SK-N-SH treated with all-trans-retinoic acid at 6 μM for 48 hours (cell line): ENCODE results near the gene EGLN1.

ENCODE experiments used
- ARNTL ChIP-seq: fragments of 450-650 bp; formaldehyde crosslinking; IDR thresholded peaks from 2 replicates; pipeline ENCODE4 v1.5.0; 2020; ENCODE audit warnings: low read depth, mild to moderate bottlenecking, moderate library complexity, borderline replicate concordance
- BACH2 ChIP-seq: fragments of 250-450 bp; sonication (Bioruptor Pico); IDR thresholded peaks from 2 replicates; pipeline ENCODE4 v1.9.0; 2021; ENCODE audit warnings: mild to moderate bottlenecking, borderline replicate concordance
- OSR1 ChIP-seq: fragments of 250-450 bp; sonication (Bioruptor Pico); IDR thresholded peaks from 2 replicates; pipeline ENCODE4 v1.8.0; 2022; ENCODE audit warnings: moderate library complexity, mild to moderate bottlenecking, inconsistent platforms
- PPARA ChIP-seq: fragments of 250-450 bp; sonication (Bioruptor Pico); IDR thresholded peaks from 2 replicates; pipeline ENCODE4 v1.5.0; 2020; ENCODE audit warnings: mild to moderate bottlenecking, borderline replicate concordance
- SNAI2 ChIP-seq: fragments of 250-450 bp; sonication (Bioruptor Pico); IDR thresholded peaks from 2 replicates; pipeline ENCODE4 v1.5.0; 2020; ENCODE audit warnings: mild to moderate bottlenecking, moderate library complexity
- TOX ChIP-seq: fragments of 250-450 bp; sonication (Bioruptor Pico); IDR thresholded peaks from 2 replicates; pipeline ENCODE4 v1.8.0; 2021; ENCODE audit warnings: mild to moderate bottlenecking, moderate library complexity, borderline replicate concordance
- ZFP30 ChIP-seq: fragments of 450-650 bp; formaldehyde crosslinking; IDR thresholded peaks from 2 replicates; pipeline ENCODE4 v1.5.0; 2022; ENCODE audit warnings: mild to moderate bottlenecking, moderate library complexity
- ZNF565 ChIP-seq: fragments of 450-650 bp; formaldehyde crosslinking; conservative IDR thresholded peaks from 2 replicates; pipeline ENCODE4 v1.5.0; 2020; ENCODE audit warnings: low read depth, mild to moderate bottlenecking, moderate library complexity
- TF ChIP-seq, protein P1 (sequence below): fragments of 250-450 bp; sonication (Bioruptor Pico); IDR thresholded peaks from 2 replicates; pipeline ENCODE4 v1.5.0; 2020; ENCODE audit warnings: mild to moderate bottlenecking, moderate library complexity
- TF ChIP-seq, protein P2 (sequence below): fragments of 250-450 bp; sonication (Bioruptor Pico); IDR thresholded peaks from 2 replicates; pipeline ENCODE4 v1.8.0; 2021; ENCODE audit warnings: low read depth, mild to moderate bottlenecking, moderate library complexity, borderline replicate concordance
- TF ChIP-seq, protein P3 (sequence below): fragments of 250-450 bp; sonication (Bioruptor Pico); IDR thresholded peaks from 2 replicates; pipeline ENCODE4 v1.5.1; 2020; ENCODE audit warnings: low read depth, mild to moderate bottlenecking, moderate library complexity
- TF ChIP-seq, protein P4 (sequence below): fragments of 250-450 bp; sonication (Bioruptor Pico); IDR thresholded peaks from 2 replicates; pipeline ENCODE4 v1.8.0; 2020; ENCODE audit warnings: mild to moderate bottlenecking, moderate library complexity, borderline replicate concordance
- TF ChIP-seq, protein P5 (sequence below): fragments of 250-450 bp; sonication (Bioruptor Pico); IDR thresholded peaks from 2 replicates; pipeline ENCODE4 v1.5.1; 2021; ENCODE audit warnings: mild to moderate bottlenecking, moderate library complexity

DNA sequence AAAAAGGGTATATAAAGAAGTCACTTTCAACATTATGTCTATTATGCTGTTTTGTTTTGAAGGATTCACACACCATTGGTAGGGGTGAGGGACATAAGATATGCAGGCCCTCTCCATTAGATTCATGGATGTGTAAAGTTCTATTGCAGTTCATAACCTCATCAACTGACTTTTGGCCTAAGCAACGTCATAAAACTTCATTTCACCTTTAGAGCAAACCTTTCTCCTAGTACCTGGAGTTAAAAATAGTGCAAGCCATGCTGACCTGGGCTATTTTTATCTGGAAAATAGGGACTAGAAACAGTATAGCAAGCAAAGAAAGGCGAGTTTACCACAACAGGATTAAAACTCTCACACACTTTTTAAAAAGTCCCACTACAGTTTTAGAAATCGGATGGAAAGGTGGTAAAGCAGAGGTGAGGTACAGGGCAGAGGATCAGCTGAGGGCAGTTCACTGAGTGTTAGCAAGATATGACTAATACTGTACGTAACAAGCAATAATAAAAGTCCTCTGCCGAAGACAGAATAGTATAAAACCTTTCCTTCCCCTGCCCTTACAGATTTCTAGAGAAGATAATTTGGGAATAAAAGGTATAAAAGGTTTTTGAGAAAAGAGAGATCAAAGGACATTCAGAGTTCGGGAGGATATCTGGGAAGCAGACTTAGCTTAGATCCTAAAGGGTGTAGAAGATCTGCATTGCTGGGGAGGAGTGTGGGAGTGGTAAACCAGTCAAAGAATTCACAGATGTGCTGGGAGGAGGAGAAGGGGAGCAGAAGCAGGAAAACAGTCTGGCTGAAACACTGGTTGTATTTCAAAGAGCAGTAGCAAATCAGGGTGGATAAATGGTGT lies 14.3 kb downstream of the EGLN1 start:
- TF ChIP-seq, protein P1, sequence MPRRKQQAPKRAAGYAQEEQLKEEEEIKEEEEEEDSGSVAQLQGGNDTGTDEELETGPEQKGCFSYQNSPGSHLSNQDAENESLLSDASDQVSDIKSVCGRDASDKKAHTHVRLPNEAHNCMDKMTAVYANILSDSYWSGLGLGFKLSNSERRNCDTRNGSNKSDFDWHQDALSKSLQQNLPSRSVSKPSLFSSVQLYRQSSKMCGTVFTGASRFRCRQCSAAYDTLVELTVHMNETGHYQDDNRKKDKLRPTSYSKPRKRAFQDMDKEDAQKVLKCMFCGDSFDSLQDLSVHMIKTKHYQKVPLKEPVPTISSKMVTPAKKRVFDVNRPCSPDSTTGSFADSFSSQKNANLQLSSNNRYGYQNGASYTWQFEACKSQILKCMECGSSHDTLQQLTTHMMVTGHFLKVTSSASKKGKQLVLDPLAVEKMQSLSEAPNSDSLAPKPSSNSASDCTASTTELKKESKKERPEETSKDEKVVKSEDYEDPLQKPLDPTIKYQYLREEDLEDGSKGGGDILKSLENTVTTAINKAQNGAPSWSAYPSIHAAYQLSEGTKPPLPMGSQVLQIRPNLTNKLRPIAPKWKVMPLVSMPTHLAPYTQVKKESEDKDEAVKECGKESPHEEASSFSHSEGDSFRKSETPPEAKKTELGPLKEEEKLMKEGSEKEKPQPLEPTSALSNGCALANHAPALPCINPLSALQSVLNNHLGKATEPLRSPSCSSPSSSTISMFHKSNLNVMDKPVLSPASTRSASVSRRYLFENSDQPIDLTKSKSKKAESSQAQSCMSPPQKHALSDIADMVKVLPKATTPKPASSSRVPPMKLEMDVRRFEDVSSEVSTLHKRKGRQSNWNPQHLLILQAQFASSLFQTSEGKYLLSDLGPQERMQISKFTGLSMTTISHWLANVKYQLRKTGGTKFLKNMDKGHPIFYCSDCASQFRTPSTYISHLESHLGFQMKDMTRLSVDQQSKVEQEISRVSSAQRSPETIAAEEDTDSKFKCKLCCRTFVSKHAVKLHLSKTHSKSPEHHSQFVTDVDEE (CRISPR knock-in tag) = no peak
- TF ChIP-seq, protein P2, sequence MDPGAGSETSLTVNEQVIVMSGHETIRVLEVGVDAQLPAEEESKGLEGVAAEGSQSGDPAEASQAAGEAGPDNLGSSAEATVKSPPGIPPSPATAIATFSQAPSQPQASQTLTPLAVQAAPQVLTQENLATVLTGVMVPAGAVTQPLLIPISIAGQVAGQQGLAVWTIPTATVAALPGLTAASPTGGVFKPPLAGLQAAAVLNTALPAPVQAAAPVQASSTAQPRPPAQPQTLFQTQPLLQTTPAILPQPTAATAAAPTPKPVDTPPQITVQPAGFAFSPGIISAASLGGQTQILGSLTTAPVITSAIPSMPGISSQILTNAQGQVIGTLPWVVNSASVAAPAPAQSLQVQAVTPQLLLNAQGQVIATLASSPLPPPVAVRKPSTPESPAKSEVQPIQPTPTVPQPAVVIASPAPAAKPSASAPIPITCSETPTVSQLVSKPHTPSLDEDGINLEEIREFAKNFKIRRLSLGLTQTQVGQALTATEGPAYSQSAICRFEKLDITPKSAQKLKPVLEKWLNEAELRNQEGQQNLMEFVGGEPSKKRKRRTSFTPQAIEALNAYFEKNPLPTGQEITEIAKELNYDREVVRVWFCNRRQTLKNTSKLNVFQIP (CRISPR knock-in tag) = no peak
- TF ChIP-seq TOX (CRISPR knock-in tag) = no peak
- no peak for TF ChIP-seq PPARA (CRISPR knock-in tag)
- no peak for TF ChIP-seq SNAI2 (CRISPR knock-in tag)
- TF ChIP-seq, protein P3, sequence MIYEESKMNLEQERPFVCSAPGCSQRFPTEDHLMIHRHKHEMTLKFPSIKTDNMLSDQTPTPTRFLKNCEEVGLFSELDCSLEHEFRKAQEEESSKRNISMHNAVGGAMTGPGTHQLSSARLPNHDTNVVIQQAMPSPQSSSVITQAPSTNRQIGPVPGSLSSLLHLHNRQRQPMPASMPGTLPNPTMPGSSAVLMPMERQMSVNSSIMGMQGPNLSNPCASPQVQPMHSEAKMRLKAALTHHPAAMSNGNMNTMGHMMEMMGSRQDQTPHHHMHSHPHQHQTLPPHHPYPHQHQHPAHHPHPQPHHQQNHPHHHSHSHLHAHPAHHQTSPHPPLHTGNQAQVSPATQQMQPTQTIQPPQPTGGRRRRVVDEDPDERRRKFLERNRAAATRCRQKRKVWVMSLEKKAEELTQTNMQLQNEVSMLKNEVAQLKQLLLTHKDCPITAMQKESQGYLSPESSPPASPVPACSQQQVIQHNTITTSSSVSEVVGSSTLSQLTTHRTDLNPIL = no peak
- TF ChIP-seq ZNF565 (CRISPR knock-in tag) = no peak
- TF ChIP-seq, protein P4, sequence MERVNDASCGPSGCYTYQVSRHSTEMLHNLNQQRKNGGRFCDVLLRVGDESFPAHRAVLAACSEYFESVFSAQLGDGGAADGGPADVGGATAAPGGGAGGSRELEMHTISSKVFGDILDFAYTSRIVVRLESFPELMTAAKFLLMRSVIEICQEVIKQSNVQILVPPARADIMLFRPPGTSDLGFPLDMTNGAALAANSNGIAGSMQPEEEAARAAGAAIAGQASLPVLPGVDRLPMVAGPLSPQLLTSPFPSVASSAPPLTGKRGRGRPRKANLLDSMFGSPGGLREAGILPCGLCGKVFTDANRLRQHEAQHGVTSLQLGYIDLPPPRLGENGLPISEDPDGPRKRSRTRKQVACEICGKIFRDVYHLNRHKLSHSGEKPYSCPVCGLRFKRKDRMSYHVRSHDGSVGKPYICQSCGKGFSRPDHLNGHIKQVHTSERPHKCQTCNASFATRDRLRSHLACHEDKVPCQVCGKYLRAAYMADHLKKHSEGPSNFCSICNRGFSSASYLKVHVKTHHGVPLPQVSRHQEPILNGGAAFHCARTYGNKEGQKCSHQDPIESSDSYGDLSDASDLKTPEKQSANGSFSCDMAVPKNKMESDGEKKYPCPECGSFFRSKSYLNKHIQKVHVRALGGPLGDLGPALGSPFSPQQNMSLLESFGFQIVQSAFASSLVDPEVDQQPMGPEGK (CRISPR knock-in tag) = no peak
- TF ChIP-seq BACH2 (CRISPR knock-in tag) = no peak
- TF ChIP-seq OSR1 (CRISPR knock-in tag) = no peak
- TF ChIP-seq, protein P5, sequence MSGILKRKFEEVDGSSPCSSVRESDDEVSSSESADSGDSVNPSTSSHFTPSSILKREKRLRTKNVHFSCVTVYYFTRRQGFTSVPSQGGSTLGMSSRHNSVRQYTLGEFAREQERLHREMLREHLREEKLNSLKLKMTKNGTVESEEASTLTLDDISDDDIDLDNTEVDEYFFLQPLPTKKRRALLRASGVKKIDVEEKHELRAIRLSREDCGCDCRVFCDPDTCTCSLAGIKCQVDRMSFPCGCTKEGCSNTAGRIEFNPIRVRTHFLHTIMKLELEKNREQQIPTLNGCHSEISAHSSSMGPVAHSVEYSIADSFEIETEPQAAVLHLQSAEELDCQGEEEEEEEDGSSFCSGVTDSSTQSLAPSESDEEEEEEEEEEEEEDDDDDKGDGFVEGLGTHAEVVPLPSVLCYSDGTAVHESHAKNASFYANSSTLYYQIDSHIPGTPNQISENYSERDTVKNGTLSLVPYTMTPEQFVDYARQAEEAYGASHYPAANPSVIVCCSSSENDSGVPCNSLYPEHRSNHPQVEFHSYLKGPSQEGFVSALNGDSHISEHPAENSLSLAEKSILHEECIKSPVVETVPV (CRISPR knock-in tag) = no peak
- no peak for TF ChIP-seq ZFP30 (CRISPR knock-in tag)
- no peak for TF ChIP-seq ARNTL (CRISPR knock-in tag)
